ENCODE measurements around the gene MOB1A.
A peak's percentile ranks its signal among the peaks of the same experiment; 100 is the strongest.
"Not testable (repeated sequence)": the region's sequence is repeated elsewhere in the genome, so short reads cannot be mapped to it uniquely, and the experiment has no call there.

MOB1A gene

GRCh38 chr2:74188696-74189095 lies 10.0 kb upstream of the MOB1A start:
- no peak for DNase-seq (ENCODE audit: low spot score)
- TF ChIP-seq, protein P1, sequence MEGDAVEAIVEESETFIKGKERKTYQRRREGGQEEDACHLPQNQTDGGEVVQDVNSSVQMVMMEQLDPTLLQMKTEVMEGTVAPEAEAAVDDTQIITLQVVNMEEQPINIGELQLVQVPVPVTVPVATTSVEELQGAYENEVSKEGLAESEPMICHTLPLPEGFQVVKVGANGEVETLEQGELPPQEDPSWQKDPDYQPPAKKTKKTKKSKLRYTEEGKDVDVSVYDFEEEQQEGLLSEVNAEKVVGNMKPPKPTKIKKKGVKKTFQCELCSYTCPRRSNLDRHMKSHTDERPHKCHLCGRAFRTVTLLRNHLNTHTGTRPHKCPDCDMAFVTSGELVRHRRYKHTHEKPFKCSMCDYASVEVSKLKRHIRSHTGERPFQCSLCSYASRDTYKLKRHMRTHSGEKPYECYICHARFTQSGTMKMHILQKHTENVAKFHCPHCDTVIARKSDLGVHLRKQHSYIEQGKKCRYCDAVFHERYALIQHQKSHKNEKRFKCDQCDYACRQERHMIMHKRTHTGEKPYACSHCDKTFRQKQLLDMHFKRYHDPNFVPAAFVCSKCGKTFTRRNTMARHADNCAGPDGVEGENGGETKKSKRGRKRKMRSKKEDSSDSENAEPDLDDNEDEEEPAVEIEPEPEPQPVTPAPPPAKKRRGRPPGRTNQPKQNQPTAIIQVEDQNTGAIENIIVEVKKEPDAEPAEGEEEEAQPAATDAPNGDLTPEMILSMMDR (IDR thresholded peaks at IDR 0.05; ENCODE audit: borderline replicate concordance, control extremely low read depth, extremely low read depth, insufficient read depth, missing control alignments) = no peak
- in situ Hi-C loops (cut with MboI; ENCODE audit: low sequenced_read_pairs, unreplicated experiment) = no loop called here

DNA sequence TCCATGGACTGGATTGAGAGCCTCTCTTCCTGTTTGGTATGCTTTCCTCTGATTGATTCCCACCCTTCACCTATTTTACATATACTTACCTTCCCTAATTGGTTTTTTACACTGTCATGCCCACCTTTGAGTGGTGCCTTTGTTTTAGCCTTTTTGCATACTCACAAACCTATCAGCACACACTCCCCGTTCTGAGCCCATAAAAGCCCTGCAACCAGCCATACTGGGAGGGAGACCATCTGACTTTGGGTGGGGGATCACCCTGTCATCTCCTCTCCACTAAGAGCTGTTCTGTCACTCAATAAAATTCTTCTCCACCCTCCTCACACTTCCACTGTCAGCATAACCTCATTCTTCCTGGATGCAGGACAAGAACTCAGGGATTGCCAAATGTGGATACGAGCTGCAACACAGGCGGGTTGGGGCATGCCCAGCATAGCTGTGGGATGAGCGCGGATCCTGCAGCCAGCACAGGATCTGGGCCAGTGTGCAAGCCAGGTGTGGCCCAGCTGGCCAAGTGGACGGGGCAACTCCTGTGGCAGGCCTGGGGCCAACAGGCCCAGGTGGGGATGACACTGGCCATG lies 9.4 kb upstream of the MOB1A start:
- in situ Hi-C loops (cut with MboI; ENCODE audit: low sequenced_read_pairs, unreplicated experiment) = no loop called here
- no peak for DNase-seq (ENCODE audit: low spot score)
- TF ChIP-seq, protein P1 (IDR thresholded peaks at IDR 0.05; ENCODE audit: borderline replicate concordance, control extremely low read depth, extremely low read depth, insufficient read depth, missing control alignments) = no peak

GRCh38 chr2:74186706-74187105 lies 8.0 kb upstream of the MOB1A start:
- in situ Hi-C loops (cut with MboI; ENCODE audit: low sequenced_read_pairs, unreplicated experiment); DNase-seq (ENCODE audit: low spot score): not testable (repeated sequence)

DNA sequence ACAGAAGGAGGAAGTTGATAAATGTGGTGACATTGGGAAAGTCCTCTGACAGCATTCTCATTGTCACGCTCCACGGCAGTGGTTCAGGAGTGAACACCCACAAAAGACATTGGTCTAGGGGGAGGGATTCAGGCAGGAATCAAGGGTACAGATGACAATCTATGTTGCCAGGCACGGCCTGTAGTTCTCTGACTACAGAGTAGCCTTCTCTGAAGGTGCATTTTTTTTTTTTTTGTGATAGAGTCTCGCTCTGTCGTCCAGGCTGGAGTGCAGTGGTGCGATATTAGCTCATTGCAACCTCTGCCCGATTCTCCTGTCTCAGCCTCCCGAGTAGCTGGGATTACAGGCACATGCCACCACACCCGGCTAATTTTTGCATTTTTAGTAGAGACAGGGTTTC lies 7.4 kb upstream of the MOB1A start:
- in situ Hi-C loops (cut with MboI; ENCODE audit: low sequenced_read_pairs, unreplicated experiment) = no loop called here
- TF ChIP-seq, protein P1 (IDR thresholded peaks at IDR 0.05; ENCODE audit: borderline replicate concordance, control extremely low read depth, extremely low read depth, insufficient read depth, missing control alignments) = no peak
- DNase-seq (ENCODE audit: low spot score) = peak; percentile 73

GRCh38 chr2:74183878-74184277 lies 5.2 kb upstream of the MOB1A start:
- TF ChIP-seq, protein P1 (IDR thresholded peaks at IDR 0.05; ENCODE audit: borderline replicate concordance, control extremely low read depth, extremely low read depth, insufficient read depth, missing control alignments) = no peak
- in situ Hi-C loops (cut with MboI; ENCODE audit: low sequenced_read_pairs, unreplicated experiment) = no loop called here

GRCh38 chr2:74181739-74182138 lies 3.1 kb upstream of the MOB1A start:
- in situ Hi-C loops (cut with MboI; ENCODE audit: low sequenced_read_pairs, unreplicated experiment) = no loop called here
- peak; percentile 57 for DNase-seq (ENCODE audit: low spot score)
- TF ChIP-seq, protein P1 (IDR thresholded peaks at IDR 0.05; ENCODE audit: borderline replicate concordance, control extremely low read depth, extremely low read depth, insufficient read depth, missing control alignments) = no peak

More at GRCh38 chr2:74183878-74184277, 5.2 kb upstream of the MOB1A start:
- DNase-seq (ENCODE audit: low spot score) = no peak

GRCh38 chr2:74179063-74179865 lies 585 bp upstream of the MOB1A start:
- in situ Hi-C loops (cut with MboI; ENCODE audit: low sequenced_read_pairs, unreplicated experiment) = no loop called here
- DNase-seq (ENCODE audit: low spot score) = no peak
- TF ChIP-seq, protein P1 (IDR thresholded peaks at IDR 0.05; ENCODE audit: borderline replicate concordance, control extremely low read depth, extremely low read depth, insufficient read depth, missing control alignments) = no peak

Data from GM13976 (cell line).